GM19351 (cell line): ENCODE data around the gene RGS9.
"Not testable (repeated sequence)": the region's sequence is repeated elsewhere in the genome, so short reads cannot be mapped to it uniquely, and the experiment has no call there.

Experiments
- ATAC-seq: cut with Tn5 transposase; IDR thresholded peaks from one replicate; pipeline ENCODE4 v1.9.1; 2021; ENCODE audit warnings: mild to moderate bottlenecking, moderate library complexity; ENCODE audit not compliant: unreplicated experiment

Gene RGS9

GRCh38 chr17:65204001-65204400 is 66.8 kb downstream of the RGS9 start:
- no peak for ATAC-seq

- no peak for ATAC-seq
Observed at GRCh38 chr17:65205655-65206054, 68.5 kb downstream of the RGS9 start.

- ATAC-seq, result not testable (repeated sequence)
Observed at GRCh38 chr17:65207448-65207847, 70.3 kb downstream of the RGS9 start.

GRCh38 chr17:65208717-65209116 is 71.5 kb downstream of the RGS9 start:
- ATAC-seq, result no peak

- no peak for ATAC-seq
Observed at GRCh38 chr17:65218261-65218660, 81.1 kb downstream of the RGS9 start.

- ATAC-seq, result no peak
Observed at GRCh38 chr17:65219124-65219523, 82.0 kb downstream of the RGS9 start.

GRCh38 chr17:65219707-65220106 is 82.5 kb downstream of the RGS9 start:
- no peak for ATAC-seq

GRCh38 chr17:65220732-65221131 is 83.6 kb downstream of the RGS9 start:
- no peak for ATAC-seq

- ATAC-seq, result no peak
Observed at GRCh38 chr17:65222214-65222738, 85.1 kb downstream of the RGS9 start.

GRCh38 chr17:65225061-65225460 is 87.9 kb downstream of the RGS9 start:
- no peak for ATAC-seq

- ATAC-seq, result no peak
Observed at GRCh38 chr17:65226227-65226626, 89.1 kb downstream of the RGS9 start.

GRCh38 chr17:65227637-65228036 is 90.5 kb downstream of the RGS9 start:
- no peak for ATAC-seq

GRCh38 chr17:65228287-65228686 is 91.1 kb downstream of the RGS9 start:
- ATAC-seq, result no peak

- peak; percentile 71 for ATAC-seq
Observed at GRCh38 chr17:65228734-65229620, 91.8 kb downstream of the RGS9 start.

- no peak for ATAC-seq
Observed at GRCh38 chr17:65229621-65229995, 92.4 kb downstream of the RGS9 start.

- ATAC-seq, result no peak
Observed at GRCh38 chr17:65230040-65230439, 92.9 kb downstream of the RGS9 start.

- no peak for ATAC-seq
Observed at GRCh38 chr17:65231086-65231485, 93.9 kb downstream of the RGS9 start.

GRCh38 chr17:65231662-65232335 is 94.6 kb downstream of the RGS9 start:
- ATAC-seq, result peak; percentile 44

- ATAC-seq, result no peak
Observed at GRCh38 chr17:65235284-65235683, 98.1 kb downstream of the RGS9 start.

GRCh38 chr17:65236321-65236720 is 99.2 kb downstream of the RGS9 start:
- ATAC-seq, result no peak

- ATAC-seq, result no peak
Observed at GRCh38 chr17:65243838-65244625, 106.9 kb downstream of the RGS9 start.
